ENCODE measurements around the gene NACC1.
"Not testable (repeated sequence)": the region's sequence is repeated elsewhere in the genome, so short reads cannot be mapped to it uniquely, and the experiment has no call there.

NACC1 gene

DNA sequence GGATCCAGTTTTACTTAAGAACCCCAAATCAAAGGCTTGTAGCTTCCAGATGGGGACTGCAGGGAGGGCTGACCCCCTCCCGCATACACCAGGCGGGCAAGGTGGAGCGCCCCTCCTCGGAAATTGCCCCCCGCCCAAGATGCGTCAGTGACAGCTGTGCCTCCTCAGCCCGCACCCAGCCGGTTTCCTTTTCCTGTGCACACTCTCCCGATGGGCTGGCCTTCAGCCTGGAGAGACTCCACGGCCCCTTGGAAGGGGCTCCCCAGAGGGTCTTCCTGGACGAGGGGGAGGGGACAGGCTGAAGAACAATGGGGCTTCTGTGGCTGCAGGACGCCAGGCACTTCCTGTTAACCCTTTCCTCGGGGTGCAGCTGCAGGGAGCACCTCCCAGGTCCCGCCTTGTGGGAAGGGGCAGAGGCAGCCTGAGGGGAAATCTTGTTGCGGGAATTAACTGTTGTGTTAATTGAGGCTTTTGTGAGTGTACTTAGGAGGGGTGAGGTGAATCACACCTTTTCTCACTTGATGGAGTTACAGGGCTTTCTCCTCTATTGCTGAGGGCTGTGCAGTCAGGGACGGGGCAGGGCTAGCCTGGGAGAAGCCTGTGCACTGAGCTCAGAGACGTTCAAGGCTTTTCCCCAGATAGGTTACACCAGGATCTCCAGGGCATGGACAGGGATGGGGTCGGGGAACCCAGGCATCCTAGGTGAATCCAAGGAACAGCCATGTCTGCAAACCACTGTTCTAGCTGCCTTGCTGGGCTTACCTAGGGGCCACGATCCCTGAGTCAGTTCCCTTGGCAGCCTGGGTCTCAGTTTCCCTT lies 46.5 kb downstream of the NACC1 start:
- peak; percentile 35 for DNase-seq (ENCODE audit: low read depth)

DNA sequence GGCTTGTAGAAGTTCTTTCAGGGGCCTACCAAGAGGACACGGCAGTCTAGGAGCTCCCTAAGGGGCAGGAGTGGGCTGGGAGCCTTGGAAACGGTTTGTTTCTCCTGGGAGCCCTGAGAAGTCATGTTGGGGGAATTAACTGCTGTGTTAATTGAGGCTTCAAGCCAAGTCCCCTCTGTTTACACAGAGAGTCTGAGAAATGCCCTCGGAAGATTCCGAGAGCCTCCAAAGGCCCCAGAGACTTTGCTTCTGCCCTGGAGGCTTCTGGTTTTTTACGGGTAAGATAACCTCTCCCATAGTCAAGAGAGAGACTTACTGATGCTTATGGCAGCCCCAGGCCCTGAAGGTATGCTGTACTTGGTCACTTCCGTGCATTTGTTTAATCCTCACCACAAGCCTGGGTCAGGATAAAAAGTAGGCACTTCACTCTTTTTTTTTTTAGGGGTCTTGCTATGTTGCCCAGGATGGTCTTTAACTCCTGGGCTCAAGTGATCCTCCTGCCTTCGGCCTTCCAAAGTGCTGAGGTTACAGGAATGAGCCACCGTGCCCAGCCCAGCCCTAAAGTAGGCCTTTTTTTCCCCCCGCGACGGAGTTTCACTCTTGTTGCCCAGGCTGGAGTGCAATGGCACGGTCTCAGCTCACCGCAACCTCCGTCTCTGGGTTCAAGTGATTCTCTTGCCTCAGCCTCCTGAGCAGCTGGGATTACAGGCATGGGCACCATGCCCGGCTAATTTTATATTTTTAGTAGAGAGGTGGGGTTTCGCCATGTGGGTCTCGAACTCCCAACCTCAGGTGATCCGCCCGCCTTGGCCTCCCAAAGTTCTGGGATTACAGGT lies 47.3 kb downstream of the NACC1 start:
- no peak for DNase-seq (ENCODE audit: low read depth)

DNA sequence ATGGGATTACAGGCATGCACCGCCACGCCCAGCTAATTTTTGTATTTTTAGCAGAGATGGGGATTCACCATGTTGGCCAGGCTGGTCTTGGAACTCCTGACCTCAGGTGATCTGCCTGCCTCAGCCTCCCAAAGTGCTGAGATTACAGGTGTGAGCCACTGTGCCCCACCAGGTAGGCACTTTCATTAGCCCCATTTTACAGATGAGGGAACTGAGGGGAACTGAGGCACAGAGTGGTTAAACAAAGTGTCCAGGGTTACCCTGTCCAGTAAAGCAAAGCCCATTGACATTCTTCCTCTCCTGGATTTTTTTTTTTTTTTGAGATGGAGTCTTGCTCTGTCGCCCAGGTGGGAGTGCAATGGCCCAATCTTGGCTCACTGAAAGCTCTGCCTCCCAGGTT lies 48.1 kb downstream of the NACC1 start:
- not testable (repeated sequence) for DNase-seq (ENCODE audit: low read depth)

DNA sequence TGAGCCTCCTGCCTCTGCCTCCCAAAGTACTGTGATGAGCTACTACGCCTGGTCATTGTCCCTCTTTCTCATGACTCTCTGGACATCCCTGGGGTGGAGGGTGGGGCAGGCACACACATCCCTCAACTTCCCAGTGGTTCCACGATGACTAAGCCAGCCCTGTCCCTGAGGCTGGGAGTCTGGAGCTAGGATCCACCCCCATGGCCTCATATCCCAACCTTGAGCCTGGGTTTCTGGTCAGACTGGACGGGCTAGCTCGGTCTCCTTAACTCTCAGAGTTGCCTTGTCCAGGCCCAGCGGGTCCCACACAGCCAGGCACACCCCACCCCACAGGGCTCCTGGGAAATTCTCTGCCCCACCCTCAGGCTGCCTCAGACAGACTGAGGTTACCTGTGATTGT lies 51.7 kb downstream of the NACC1 start:
- no peak for DNase-seq (ENCODE audit: low read depth)

DNA sequence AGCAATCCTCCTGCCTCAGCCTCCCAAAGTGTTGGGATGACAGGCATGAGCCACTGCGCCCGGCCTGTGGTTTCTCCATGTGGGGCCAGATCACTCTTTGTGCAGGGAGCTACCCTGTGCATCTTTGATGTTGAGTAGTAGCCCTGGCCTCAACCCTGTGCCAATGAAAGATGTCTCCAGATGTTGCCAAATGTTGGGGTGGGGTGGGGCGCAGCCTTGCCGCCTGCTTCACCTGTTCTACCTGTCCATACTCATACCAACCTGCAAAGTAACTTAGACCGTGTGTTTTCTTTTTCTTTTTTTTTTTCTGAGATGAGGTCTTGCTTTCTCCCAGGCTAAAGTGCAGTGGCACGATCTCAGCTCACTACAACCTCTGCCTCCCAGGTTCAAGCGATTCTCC lies 53.1 kb downstream of the NACC1 start:
- DNase-seq (ENCODE audit: low read depth): no peak

DNA sequence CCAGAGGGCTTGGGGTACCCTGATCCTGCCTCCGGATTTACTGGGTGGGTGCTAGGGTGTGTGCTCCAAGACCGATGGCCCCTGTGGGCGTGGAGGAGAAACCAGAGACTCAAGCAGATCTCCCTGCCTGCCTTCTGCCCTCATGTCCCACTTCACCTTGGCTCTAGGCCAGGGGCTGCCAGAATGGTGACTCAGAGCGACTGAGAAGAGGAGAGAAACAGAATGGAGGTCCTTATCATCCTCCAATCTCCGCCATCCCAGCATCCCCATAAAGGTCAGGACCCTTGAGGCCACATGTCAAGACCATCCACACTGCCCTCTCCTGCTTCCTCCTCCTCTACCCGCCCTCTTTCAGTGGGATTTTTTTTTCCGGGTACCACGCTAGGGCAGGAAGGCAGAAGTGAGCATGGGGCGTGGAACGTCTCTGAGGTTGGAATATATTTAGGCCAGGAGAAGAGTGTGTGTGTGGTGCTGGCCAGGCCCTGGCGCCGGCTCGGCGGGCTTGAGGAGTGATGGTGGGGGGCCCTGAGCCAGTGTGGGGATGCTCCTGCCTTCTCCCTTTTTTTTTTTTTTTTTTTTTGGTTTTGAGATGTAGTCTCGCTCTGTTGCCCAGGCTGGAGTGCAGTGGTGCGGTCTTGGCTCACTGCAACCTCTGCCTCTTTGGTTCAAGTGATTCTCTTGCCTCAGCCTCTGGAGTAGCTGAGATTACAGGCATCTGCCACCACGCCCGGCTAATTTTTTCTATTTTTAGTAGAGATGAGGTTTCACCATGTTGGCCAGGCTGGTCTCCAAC lies 54.5 kb downstream of the NACC1 start:
- peak; percentile 69 for DNase-seq (ENCODE audit: low read depth)

DNA sequence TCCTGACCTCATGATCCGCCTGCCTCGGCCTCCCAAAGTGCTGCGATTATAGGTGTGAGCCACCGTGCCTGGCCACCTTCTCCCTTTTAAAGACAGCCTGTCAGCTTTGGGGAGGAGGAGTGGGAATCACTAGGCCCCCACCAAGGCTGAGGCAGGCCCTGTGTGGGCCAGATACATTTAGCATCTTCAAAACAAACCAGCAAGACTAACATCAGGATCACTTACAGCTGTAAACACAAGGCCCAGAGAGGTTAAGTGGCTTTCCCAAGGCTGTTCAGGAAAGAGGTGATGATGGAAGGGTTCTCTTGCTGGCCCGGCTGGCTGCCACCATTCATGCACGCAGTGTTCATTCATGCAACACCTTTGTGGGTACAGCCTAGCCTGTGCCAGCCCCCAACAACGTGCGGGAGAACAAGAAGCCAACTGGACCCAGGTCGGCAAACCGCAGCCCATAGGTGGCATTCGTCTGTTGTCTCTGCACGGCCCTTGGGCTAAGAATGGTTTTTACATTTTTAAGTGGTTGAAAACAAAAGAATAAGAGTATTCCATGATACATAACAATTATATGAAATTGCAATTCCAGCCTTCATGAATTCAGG lies 55.2 kb downstream of the NACC1 start:
- no peak for DNase-seq (ENCODE audit: low read depth)

DNA sequence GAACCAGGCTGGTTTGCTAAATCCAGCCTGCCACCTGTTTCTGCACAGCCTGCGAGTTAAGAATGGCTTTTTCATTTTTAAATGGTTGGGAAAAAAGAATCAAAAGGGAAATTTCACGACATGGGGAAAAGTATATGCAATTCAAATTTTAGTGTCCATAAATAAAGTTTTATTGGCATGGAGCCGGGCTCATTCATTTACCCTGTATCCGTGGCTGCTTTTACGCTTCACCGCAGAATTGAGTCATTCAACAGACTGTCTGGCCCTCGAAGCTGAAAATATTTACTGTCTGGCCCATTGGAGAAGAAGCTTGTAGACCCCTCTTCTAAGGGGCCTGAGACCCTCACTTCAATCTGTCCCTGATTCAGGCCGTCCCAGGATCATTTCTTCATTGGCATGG lies 58.3 kb downstream of the NACC1 start:
- no peak for DNase-seq (ENCODE audit: low read depth)

DNA sequence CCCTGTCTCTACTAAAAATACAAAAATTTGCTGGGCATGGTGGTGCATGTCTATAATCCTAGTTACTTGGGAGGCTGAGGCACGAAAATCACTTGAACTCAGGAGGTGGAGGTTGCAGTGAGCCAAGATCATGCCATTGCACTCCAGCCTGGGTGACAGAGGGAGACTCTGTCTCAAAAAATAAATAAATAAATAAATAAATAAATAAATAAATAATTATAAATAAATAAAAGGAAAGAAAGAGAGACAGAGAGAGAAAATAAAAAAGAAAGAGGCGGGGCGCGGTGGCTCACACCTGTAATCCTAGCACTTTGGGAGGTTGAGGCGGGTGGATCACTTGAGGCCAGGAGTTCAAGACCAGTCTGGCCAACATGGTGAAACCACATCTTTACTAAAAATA lies 59.5 kb downstream of the NACC1 start:
- DNase-seq (ENCODE audit: low read depth): not testable (repeated sequence)

DNA sequence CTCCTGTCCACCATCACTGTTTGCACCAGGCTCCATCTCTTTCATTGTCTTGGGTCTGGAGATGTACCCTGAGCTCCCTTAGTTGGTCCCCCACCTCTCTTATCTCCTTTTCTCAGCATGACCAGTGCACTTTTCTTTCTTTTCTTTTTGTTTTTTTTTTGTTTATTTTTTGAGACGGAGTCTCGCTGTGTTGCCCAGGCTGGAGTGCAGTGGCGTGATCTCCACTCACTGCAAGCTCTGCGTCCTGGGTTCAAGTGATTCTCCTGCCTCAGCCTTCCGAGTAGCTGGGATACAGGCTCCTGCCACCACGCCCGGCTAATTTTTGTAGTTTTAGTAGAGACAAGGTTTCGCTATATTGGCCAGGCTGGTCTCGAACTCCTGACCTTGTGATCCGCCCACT lies 60.2 kb downstream of the NACC1 start:
- DNase-seq (ENCODE audit: low read depth): not testable (repeated sequence)

DNA sequence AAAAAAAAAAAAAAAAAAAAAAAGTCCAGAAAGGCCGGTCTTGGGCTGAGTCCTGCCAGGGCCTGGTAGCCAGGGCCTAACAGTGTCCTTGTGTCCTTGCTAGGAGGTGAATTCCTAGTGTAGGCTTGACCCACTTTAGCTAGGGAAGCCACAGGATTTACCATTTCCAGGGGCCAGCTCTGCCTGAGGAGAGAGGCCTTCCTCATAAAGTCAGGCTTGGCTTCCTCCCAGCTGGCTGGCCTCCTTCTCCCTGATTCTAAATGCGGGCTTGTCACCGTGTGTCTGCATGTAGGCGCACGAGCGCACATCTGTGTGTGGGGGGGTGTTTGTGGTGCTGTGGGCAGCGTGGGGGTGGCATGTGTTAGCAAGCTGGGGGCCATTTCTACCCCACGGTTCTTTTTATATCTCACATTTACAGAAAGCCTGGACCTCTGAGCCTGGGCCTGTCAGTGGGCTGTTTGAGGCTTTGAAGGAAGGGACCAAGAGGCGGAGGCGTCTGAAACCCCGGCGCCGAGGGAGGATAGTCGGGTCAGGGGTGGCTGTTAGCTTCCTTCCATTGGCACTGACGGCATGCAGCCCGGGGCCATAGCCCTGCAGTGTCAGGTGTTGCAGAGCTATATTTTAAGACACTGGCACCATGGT lies 63.8 kb downstream of the NACC1 start:
- no peak for DNase-seq (ENCODE audit: low read depth)

DNA sequence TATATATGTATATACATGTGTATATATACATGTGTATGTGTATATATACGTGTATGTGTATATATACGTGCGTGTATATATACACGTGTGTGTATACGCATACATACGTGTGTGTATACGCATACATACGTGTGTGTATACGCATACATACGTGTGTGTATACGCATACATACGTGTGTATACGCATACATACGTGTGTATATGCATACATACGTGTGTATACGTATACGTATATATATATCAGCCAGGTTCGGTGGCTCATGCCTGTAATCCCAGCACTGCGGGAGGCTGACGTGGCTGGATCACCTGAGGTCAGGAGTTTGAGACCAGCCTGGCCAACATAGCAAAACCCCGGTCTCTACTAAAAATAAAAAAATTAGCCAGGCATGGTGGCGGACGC lies 66.9 kb downstream of the NACC1 start:
- not testable (repeated sequence) for DNase-seq (ENCODE audit: low read depth)

DNA sequence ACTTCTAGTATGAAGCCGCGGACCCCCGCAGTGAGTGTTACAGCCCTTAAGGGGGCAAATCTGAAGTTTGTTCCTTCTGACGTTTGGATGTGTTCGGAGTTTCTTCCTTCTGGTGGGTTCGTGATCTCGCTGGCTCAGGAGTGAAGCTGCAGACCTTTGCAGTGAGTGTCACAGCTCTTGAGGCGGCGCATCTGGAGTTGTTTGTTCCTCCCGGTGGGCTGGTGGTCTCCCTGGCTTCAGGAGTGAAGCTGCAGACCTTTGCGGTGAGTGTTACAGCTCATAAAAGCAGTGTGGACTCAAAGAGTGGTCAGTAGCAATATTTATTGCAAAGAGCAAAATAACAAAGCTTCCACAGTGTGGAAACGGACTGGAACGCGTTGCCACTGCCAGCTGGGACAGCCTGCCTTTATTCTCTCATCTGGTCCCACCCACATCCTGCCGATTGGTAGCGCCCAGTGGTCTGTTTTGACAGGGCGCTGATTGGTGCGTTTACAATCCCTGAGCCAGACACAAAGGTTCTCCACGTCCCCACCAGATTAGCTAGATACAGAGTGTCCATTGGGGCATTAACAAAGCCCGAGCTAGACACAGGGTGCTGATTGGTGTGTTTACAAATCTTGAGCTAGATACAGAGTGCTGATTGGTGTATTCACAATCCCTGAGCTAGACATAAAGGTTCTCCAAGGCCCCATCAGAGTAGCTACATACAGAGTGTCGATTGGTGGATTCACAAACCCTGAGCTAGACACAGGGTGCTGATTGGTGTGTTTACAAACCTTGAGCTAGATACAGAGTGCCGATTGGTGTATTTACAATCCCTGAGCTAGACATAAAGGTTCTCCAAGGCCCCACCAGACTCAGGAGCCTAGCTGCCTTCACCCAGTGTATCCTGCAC lies 67.9 kb downstream of the NACC1 start:
- not testable (repeated sequence) for DNase-seq (ENCODE audit: low read depth)

DNA sequence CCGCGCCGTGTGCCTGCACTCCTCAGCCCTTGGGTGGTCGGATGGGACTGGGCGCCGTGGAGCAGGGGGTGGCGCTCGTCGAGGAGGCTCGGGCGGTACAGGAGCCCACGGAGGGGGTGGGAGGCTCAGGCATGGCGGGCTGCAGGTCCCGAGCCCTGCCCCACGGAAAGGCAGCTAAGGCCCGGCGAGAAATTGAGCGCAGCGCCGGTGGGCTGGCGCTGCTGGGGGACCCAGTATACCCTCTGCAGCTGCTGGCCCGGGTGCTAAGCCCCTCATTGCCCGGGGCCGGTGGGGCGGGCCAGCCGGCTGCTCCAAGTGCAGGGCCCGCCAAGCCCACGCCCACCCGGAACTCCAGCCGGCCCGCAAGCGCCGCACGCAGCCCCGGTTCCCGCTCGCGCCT lies 68.6 kb downstream of the NACC1 start:
- not testable (repeated sequence) for DNase-seq (ENCODE audit: low read depth)

DNA sequence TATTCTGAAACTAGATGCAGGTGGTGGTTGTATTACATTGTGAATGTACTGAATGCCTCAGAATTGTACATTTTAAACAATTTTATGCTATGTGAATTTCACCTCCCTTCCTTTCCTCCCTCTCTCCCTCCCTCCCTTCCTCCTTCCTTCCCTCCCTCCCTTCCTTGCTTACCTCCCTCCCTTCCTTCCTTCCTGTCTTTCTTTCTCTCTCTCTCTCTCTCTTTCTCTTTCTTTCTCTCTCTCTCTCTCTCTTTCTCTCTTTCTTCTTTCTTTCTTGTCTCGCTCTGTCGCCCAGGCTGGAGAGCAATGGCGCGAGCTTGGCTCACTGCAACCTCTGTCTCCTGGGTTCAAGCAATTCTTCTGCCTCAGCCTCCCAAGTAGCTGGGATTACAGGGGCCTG lies 69.4 kb downstream of the NACC1 start:
- DNase-seq (ENCODE audit: low read depth): no peak

DNA sequence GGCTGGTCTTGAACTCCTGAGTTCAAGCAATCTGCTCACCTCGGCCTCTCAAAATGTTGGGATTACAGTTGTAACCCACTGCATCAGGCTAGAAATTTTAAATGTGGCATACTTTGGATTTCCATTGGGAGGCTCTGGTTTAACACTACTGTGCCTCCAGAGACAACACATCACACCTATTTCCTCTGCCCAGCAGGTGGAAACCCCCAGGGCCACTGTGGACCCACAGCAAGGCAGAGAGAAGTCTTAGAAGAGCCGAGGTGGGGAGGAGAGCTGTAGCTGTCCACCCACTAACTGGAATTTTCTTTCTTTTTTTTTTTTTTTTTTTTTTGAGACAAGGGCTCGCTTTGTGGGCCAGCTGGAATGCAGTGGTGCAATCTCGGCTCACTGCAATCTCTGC lies 71.5 kb downstream of the NACC1 start:
- no peak for DNase-seq (ENCODE audit: low read depth)
